GM21717 (cell line): ENCODE data around the gene RAPGEF6.
"Not testable (repeated sequence)": the region's sequence is repeated elsewhere in the genome, so short reads cannot be mapped to it uniquely, and the experiment has no call there.

ENCODE experiments used
- ATAC-seq: cut with Tn5 transposase; IDR thresholded peaks from one replicate; pipeline ENCODE4 v1.9.1; 2021; ENCODE audit warnings: mild to moderate bottlenecking, moderate library complexity; ENCODE audit not compliant: unreplicated experiment

The RAPGEF6 gene

DNA sequence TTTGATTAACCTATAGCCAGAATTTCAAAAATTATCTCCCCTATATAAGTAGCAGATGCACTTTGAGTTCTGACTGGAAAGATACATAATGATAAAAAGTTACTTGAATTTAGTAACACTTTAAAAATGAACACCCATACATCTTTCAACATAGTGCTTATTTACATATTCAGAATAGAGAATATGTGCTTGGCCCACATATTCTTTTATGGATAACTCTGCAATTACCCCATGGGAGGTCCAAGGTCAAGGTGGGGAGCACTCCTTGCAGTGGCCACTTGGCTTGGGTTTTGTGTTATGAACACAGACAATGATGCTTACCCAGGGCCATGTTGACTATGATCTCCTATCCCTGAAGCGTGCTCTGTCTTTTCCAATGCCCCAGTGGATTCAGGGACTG lies 201.9 kb downstream of the RAPGEF6 start:
- ATAC-seq, result no peak

- no peak for ATAC-seq
These were observed 203.2 kb downstream of the RAPGEF6 start for GRCh38 chr5:131431794-131432193.

DNA sequence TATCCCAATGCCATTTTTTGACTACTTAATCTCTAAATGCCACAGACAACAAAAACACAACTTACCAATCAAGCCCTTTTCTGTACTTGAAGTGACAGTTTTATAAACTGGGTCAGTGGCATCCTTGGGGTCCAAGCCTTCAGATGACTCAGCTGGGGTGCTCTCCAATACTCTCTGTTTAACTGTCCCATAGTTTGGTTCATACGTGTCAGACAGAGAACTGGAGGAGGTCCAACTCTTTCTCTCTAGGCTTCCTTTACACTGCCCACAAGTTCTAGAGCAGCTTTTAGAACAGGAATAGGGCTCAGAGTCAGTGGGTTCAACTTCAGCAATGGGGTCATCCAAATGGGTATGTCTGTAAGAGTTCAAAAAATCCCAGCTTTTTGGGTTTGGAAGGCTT lies 204.2 kb downstream of the RAPGEF6 start:
- ATAC-seq, result no peak

GRCh38 chr5:131426011-131426410 lies 209.0 kb downstream of the RAPGEF6 start:
- no peak for ATAC-seq

- ATAC-seq, result no peak
These were observed 212.0 kb downstream of the RAPGEF6 start for GRCh38 chr5:131423056-131423455.

DNA sequence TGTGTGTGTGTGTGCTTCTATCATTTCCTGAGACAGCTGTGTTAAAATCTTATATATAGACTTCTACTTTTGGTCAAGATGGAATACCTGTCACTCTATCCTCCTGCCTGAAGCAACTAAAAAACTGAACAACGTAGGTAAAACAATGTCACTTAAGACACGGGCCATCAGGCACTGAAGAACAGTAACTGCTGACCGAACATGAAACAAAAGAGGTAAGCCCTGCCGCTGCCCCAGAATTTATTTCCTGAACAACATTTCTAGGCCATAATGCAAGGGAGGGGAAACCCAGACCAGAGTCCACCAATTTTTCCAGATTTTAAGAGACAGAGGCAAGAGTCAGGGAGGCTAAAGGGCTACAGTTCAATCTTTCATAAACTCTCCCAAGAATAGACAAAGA lies 215.2 kb downstream of the RAPGEF6 start:
- ATAC-seq, result no peak

DNA sequence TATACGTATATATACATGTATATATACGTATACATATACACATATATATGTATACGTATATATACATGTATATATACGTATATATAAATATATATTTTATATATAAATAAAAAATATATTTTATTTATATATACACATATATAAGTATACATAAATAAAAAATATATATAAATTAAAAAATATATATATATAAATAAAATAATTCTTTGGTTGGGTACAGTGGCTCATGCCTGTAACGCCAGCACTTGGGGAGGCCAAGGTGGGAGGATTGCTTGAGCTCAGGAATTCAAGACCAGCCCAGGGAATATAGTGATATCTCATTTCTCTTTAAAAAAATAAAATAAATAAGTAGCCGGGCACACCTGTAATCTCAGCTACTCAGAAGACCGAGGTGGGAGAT lies 216.2 kb downstream of the RAPGEF6 start:
- ATAC-seq, result no peak

DNA sequence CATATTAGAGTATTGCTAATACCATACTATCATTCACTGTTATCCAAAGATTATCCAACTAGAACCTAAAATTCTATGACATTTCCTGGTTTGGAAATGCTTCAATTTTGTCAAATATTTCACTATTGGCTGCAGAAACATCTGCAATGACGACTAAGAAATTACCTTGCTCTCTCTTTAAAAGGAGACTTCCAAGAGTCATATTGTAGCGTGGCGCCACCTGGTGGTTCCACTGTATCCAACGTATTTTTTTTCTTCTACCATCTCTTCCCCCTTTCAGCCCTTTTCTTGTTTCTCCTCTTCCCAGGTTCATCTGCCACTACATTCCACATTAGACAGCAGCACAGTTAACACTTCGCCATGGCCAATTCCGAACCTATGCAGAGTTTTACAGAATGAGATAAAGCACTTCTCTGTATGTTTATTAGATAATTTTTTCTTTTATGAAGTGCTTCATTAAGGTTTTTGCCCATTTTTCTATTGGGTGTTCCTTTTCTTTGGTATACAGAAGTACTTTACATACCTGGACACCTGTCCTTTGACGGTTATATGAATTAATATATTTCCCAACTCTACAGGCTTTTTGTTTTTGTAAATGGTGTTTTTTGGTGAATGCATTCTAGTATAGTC lies 217.7 kb downstream of the RAPGEF6 start:
- ATAC-seq, result peak; percentile 47

DNA sequence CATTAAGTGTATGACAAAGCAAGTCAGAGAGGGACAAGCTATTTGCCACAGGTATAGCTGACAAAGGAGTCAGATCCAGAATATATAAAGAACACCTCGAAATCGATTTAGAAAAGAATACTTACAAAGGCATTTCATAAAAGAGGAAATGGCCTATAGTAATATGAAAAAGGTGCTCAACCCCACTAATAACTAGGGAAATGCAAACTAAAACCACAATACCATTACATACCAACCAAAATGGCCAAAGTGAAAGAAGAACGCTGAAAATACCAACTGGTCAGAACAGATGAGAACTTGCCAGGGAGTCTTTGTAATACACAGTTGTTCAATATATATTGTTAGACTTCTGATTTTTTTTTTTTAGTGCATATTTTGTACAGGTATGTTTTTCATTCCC lies 218.3 kb downstream of the RAPGEF6 start:
- ATAC-seq, result peak; percentile 85

GRCh38 chr5:131413605-131414559 lies 221.1 kb downstream of the RAPGEF6 start:
- peak; percentile 73 for ATAC-seq

- no peak for ATAC-seq
These were observed 227.9 kb downstream of the RAPGEF6 start for GRCh38 chr5:131406975-131407638.

DNA sequence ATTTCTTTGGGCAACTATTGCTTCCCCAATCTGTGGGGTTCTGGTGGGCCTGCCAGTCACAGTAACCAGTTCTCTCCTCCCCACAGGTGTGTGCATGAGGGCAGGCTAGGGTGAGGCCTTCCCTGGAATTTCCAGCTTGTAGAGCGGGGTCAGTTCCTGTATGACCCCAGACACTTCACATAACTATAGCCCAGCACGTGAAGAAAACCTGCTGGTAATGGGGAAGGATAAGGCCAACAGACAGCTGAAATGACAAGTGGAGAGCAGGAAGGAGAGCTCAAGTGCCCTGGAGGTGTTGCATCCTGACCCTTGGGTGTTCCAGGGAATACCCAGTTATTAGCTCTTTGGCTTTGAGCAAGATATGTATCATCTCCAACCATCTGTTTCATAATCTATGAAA lies 229.0 kb downstream of the RAPGEF6 start:
- ATAC-seq, result no peak

- no peak for ATAC-seq
These were observed 229.4 kb downstream of the RAPGEF6 start for GRCh38 chr5:131405674-131406073.

DNA sequence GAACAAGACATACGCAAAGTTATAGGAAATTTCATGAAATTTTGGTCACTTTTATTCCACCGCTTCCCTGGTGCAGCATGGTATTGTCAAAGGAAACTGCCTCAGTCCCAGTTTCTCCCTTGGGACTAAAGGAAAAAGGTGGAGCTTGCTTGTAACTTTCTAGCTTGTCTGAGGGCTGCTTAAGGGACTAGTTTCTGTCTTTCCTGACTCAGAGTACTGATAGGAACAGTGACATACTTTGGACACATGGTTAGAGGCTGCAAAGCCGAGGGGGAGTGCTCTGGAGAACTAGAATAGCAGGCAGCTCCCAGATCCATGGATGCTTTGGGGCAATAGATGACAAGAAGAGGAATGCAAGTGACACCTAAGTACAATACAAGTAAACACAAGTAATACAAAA lies 234.4 kb downstream of the RAPGEF6 start:
- ATAC-seq, result no peak

- ATAC-seq, result not testable (repeated sequence)
These were observed 236.0 kb downstream of the RAPGEF6 start for GRCh38 chr5:131399007-131399406.

GRCh38 chr5:131396630-131397273 lies 238.3 kb downstream of the RAPGEF6 start:
- no peak for ATAC-seq

DNA sequence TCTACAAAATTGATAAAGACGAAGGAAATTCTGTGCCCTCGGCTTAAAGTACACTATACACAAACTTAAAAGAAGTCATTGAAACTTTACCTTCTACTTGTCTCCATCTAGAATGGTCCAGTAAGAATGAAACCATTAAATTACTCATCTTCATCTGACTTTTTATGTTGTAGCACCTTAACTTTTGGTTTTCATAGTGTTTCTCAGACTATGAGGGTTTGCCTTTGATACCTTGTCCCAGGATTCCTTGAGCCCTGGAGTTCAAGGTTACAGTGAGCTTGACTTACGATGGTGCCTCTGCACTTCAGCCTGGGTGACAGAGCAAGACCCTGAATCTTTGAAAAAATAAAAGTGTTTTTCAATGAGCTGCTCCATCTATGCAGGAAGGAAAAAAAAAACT lies 239.0 kb downstream of the RAPGEF6 start:
- ATAC-seq, result peak; percentile 92

DNA sequence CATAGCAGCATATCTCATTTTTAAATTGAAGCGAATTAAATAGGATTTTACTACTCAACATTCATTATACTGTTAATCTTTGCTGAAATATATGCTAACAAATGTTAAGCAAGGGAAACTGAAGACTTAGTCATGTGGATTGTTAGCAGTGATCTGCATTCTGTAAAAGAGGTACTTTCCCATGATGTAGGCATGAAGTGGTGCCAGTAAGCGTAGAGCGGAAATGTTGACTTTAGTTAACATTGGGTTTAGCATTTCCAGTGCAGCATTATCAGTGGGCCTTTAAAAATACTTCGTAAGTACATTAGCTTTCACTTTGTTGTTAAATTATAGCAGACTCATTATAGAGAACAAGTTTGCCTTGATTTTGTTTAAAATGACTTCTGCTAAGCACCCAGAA lies 240.9 kb downstream of the RAPGEF6 start:
- ATAC-seq, result peak; percentile 70

GRCh38 chr5:131393498-131393968 lies 241.5 kb downstream of the RAPGEF6 start:
- no peak for ATAC-seq

DNA sequence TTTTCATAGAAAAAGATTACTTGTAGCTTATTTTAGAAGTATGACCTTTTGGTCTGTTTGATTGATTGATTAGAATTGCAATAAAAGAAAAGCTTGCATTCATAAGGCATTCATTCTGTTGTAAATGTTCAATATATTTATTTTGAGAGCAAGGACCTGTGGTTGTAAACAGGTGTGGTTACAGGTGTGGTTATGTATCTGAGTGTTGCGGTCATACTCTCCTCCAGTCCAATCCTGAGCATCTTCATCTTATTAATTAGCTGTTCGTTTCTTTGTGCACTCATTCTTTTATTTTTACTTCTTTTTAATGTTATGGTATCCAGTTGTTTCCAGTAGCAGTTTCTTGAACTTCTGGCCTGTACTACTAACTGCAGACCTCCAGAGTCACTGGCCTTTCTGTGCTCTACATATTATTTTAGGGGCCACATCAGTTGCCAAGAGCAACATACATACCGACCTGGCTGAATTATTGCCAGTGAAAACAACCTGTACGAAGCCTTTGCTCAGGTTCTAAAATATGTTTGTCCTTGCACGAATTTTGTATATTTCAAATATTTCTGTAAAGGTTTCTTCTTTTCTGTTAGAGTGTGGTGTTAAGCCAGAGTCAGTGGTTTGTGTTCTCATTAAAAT lies 242.4 kb downstream of the RAPGEF6 start:
- ATAC-seq, result no peak

- ATAC-seq, result no peak
These were observed 245.2 kb downstream of the RAPGEF6 start for GRCh38 chr5:131389869-131390265.
